ENCODE measurements around the gene TRPV3. TPM values are rescaled to one million over a fixed set of nuclear protein-coding genes. Genes with fewer than 3 reads are reported as not detected.

TRPV3 gene
- total and polyA plus RNA-seq, 2 of the 13 experiments (the other 11 are each of a cell fraction or from before 2014, with no cell fraction given): 0.90 to 1.0 TPM

GRCh38 chr17:3474212-3474611 lies 83.4 kb downstream of the TRPV3 start (continued):
- 0 out of 4 replicates have a peak, but pooled peaks of 1 of the 2 experiments have one; percentile 15 for TF ChIP-seq REST (IDR thresholded peaks at IDR 0.05; ENCODE audit: borderline replicate concordance in 1 of 2, low read depth in 1 of 2, low read length in 2 of 2)
- TF ChIP-seq KMT2B (CRISPR knock-in tag; IDR thresholded peaks at IDR 0.05): no peak
- TF ChIP-seq TBX3 (IDR thresholded peaks at IDR 0.05; ENCODE audit: borderline replicate concordance): no peak
- 0 out of 2 replicates have a peak, but pooled peaks have one; percentile 9 for TF ChIP-seq DRAP1 (CRISPR knock-in tag; IDR thresholded peaks at IDR 0.05)
- TF ChIP-seq NCOR1 (IDR thresholded peaks at IDR 0.05; ENCODE audit: borderline replicate concordance, low read length): peak; percentile 29; the same call in 1 of the 2 replicates
- no peak for TF ChIP-seq XRCC5 (optimal IDR thresholded peaks at IDR 0.05; ENCODE audit: low read length)
- TF ChIP-seq ADNP (CRISPR knock-in tag; IDR thresholded peaks at IDR 0.05): no peak
- TF ChIP-seq SOX5 (CRISPR knock-in tag; IDR thresholded peaks at IDR 0.05; ENCODE audit: borderline replicate concordance): peak; percentile 58
- no peak for TF ChIP-seq RARA (CRISPR knock-in tag; IDR thresholded peaks at IDR 0.05)
- TF ChIP-seq EZH2 (conservative IDR thresholded peaks at IDR 0.05; ENCODE audit: low read depth, low read length): no peak
- TF ChIP-seq SNAPC2 (CRISPR knock-in tag; IDR thresholded peaks at IDR 0.05): peak; percentile 24; the same call in 1 of the 2 replicates
- no peak for TF ChIP-seq IRX3 (CRISPR knock-in tag; IDR thresholded peaks at IDR 0.05; ENCODE audit: borderline replicate concordance, low read depth)
- peak; percentile 87 for TF ChIP-seq PAXIP1 (CRISPR knock-in tag; conservative IDR thresholded peaks at IDR 0.05)
- peak; percentile 90 for TF ChIP-seq RXRB (CRISPR knock-in tag; IDR thresholded peaks at IDR 0.05; ENCODE audit: borderline replicate concordance)
- TF ChIP-seq ZNF256 (CRISPR knock-in tag; conservative IDR thresholded peaks at IDR 0.05): no peak
- TF ChIP-seq ZNF713 (CRISPR knock-in tag; IDR thresholded peaks at IDR 0.05): no peak
- TF ChIP-seq HNRNPUL1 (IDR thresholded peaks at IDR 0.05; ENCODE audit: low read depth, low read length): peak; percentile 65; the same call in 1 of the 2 replicates
- TF ChIP-seq ZNF513 (CRISPR knock-in tag; conservative IDR thresholded peaks at IDR 0.05): no peak
- TF ChIP-seq MED1 (CRISPR knock-in tag; IDR thresholded peaks at IDR 0.05): peak; percentile 54; the same call in 1 of the 2 replicates
- no peak for TF ChIP-seq LCORL (IDR thresholded peaks at IDR 0.05)
- no peak for TF ChIP-seq LCORL (CRISPR knock-in tag; IDR thresholded peaks at IDR 0.05)
- no peak for TF ChIP-seq KMT2A (CRISPR knock-in tag; IDR thresholded peaks at IDR 0.05)
